Measurements from ENCODE around the gene ZNF410.
"Not testable (repeated sequence)": the region's sequence is repeated elsewhere in the genome, so short reads cannot be mapped to it uniquely, and the experiment has no call there.

The ZNF410 gene

GRCh38 chr14:73886449-73887317, at the start of gene ZNF410:
Gene ZNF410, plus strand, starts transcription at chr14:73886859. Its CDS starts 5,317 bp downstream, at chr14:73892176.
- peak; percentile 86 for DNase-seq (ENCODE audit: low read depth)
- peak within 1 kb of the TSS; percentile 95 for H3K4me3 ChIP-seq (ENCODE audit: low read depth, low read length)
- TF ChIP-seq, protein P1, sequence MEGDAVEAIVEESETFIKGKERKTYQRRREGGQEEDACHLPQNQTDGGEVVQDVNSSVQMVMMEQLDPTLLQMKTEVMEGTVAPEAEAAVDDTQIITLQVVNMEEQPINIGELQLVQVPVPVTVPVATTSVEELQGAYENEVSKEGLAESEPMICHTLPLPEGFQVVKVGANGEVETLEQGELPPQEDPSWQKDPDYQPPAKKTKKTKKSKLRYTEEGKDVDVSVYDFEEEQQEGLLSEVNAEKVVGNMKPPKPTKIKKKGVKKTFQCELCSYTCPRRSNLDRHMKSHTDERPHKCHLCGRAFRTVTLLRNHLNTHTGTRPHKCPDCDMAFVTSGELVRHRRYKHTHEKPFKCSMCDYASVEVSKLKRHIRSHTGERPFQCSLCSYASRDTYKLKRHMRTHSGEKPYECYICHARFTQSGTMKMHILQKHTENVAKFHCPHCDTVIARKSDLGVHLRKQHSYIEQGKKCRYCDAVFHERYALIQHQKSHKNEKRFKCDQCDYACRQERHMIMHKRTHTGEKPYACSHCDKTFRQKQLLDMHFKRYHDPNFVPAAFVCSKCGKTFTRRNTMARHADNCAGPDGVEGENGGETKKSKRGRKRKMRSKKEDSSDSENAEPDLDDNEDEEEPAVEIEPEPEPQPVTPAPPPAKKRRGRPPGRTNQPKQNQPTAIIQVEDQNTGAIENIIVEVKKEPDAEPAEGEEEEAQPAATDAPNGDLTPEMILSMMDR (IDR thresholded peaks at IDR 0.05; ENCODE audit: control insufficient read depth, extremely low read depth, insufficient read depth): no peak

GRCh38 chr14:73838293-73839034, 48.2 kb upstream of the ZNF410 start:
- not testable (repeated sequence) for DNase-seq (ENCODE audit: low read depth); H3K4me3 ChIP-seq (ENCODE audit: low read depth, low read length)

GRCh38 chr14:73842201-73842600, 44.5 kb upstream of the ZNF410 start:
- no peak for DNase-seq (ENCODE audit: low read depth)
- no peak overlapping the region for H3K4me3 ChIP-seq (ENCODE audit: low read depth, low read length)
- TF ChIP-seq, protein P1 (IDR thresholded peaks at IDR 0.05; ENCODE audit: control insufficient read depth, extremely low read depth, insufficient read depth): no peak

DNA sequence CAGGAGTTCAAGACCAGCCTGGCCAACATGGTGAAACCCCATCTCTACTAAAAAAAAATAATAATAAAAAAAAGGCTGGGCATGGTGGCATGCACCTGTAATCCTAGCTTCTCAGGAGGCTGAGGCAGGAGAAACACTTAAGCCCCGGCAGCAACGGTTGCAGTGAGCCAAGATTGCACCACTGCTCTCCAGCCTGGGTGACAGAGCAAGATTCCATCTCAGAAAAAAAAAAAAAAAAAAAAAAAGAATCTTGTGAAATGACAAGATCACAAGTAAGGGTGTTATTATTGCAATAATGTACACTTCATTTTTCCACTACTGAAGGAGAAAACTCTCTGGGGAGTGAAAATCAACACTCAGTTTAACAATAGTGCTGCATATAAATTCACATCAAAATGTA, 43.8 kb upstream of the ZNF410 start:
- TF ChIP-seq, protein P1 (IDR thresholded peaks at IDR 0.05; ENCODE audit: control insufficient read depth, extremely low read depth, insufficient read depth): no peak
- H3K4me3 ChIP-seq (ENCODE audit: low read depth, low read length): no peak overlapping the region
- DNase-seq (ENCODE audit: low read depth): no peak

GRCh38 chr14:73843296-73843695, 43.4 kb upstream of the ZNF410 start:
- no peak for DNase-seq (ENCODE audit: low read depth)
- no peak overlapping the region for H3K4me3 ChIP-seq (ENCODE audit: low read depth, low read length)
- TF ChIP-seq, protein P1 (IDR thresholded peaks at IDR 0.05; ENCODE audit: control insufficient read depth, extremely low read depth, insufficient read depth): no peak

GRCh38 chr14:73846947-73847346, 39.7 kb upstream of the ZNF410 start:
- no peak for DNase-seq (ENCODE audit: low read depth)
- no peak overlapping the region for H3K4me3 ChIP-seq (ENCODE audit: low read depth, low read length)
- TF ChIP-seq, protein P1 (IDR thresholded peaks at IDR 0.05; ENCODE audit: control insufficient read depth, extremely low read depth, insufficient read depth): no peak

- H3K4me3 ChIP-seq (ENCODE audit: low read depth, low read length): peak overlapping the region; percentile 79
- TF ChIP-seq, protein P1 (IDR thresholded peaks at IDR 0.05; ENCODE audit: control insufficient read depth, extremely low read depth, insufficient read depth): no peak
- no peak for DNase-seq (ENCODE audit: low read depth)
Measured at GRCh38 chr14:73851000-73851399, 35.7 kb upstream of the ZNF410 start.

Data from LNCaP clone FGC (cell line).